Neuronal stem cell (in vitro differentiated cells): ENCODE measurements around the gene SYT8.

Source experiments
- DNase-seq: peaks from one replicate; pipeline ENCODE4 v3.0.0-alpha.2; 2013; ENCODE audit warnings: low spot score
- H2AFZ ChIP-seq: one replicate; pipeline ENCODE4 v1.6.1; 2013; ENCODE audit warnings: mild to moderate bottlenecking, low read length, inconsistent platforms
- H2AK5ac ChIP-seq: 2 replicates; pipeline ENCODE4 v1.6.1; 2013; ENCODE audit warnings: low read depth, mild to moderate bottlenecking, inconsistent platforms, low read length, moderate library complexity, mixed read lengths
- H2BK120ac ChIP-seq: 2 replicates; pipeline ENCODE4 v1.6.1; 2013; ENCODE audit warnings: low read depth, mild to moderate bottlenecking, inconsistent platforms, low read length, moderate library complexity, mixed read lengths
- H2BK12ac ChIP-seq: one replicate; pipeline ENCODE4 v1.6.1; 2013; ENCODE audit warnings: low read length, inconsistent platforms
- H2BK15ac ChIP-seq: 2 replicates; pipeline ENCODE4 v1.6.1; 2013; ENCODE audit warnings: mild to moderate bottlenecking, low read length, inconsistent platforms, mixed read lengths
- H2BK5ac ChIP-seq: one replicate; pipeline ENCODE4 v1.6.1; 2013; ENCODE audit warnings: inconsistent platforms, mild to moderate bottlenecking, low read length, moderate library complexity
- H3K14ac ChIP-seq: one replicate; pipeline ENCODE4 v1.6.1; 2013; ENCODE audit warnings: low read length, inconsistent platforms
- H3K18ac ChIP-seq: 2 replicates; pipeline ENCODE4 v1.6.1; 2013; ENCODE audit warnings: low read length, inconsistent platforms
- H3K23ac ChIP-seq: 2 replicates; pipeline ENCODE4 v1.6.1; 2013; ENCODE audit warnings: low read depth, mild to moderate bottlenecking, mixed read lengths, low read length, inconsistent platforms; ENCODE audit not compliant: poor library complexity
- H3K27ac ChIP-seq: replicated peaks from 3 replicates; pipeline ENCODE4 v1.5.1; 2013; ENCODE audit warnings: low read length, inconsistent platforms
- H3K27me3 ChIP-seq, 3 experiments: 2 replicates each; pipeline ENCODE4 v1.6.1; 2013; ENCODE audit warnings: low read length in 3 of 3, mild to moderate bottlenecking in 2 of 3, inconsistent platforms in 1 of 3, low read depth in 1 of 3, mixed read lengths in 1 of 3, moderate library complexity in 1 of 3; ENCODE audit not compliant: control insufficient read depth in 3 of 3, insufficient read depth in 3 of 3
- H3K36me3 ChIP-seq, 2 donors: replicated peaks in 1 of 2; 2 replicates each; pipeline ENCODE4 v1.6.1; 2013; ENCODE audit warnings: low read length in 2 of 2; ENCODE audit not compliant: control insufficient read depth in 2 of 2, insufficient read depth in 2 of 2
- H3K4ac ChIP-seq: 2 replicates; pipeline ENCODE4 v1.6.1; 2013; ENCODE audit warnings: inconsistent platforms, mild to moderate bottlenecking, low read length, moderate library complexity
- H3K4me1 ChIP-seq, 2 donors: 1 replicate in 1 of 2; 2 replicates in 1 of 2; pipeline ENCODE4 v1.6.1; 2013; ENCODE audit warnings: low read length in 2 of 2, low read depth in 1 of 2; ENCODE audit not compliant: control insufficient read depth in 2 of 2, insufficient read depth in 1 of 2
- H3K4me2 ChIP-seq: one replicate; pipeline ENCODE4 v1.6.1; 2013; ENCODE audit warnings: mild to moderate bottlenecking, low read length, inconsistent platforms; ENCODE audit not compliant: insufficient read depth, poor library complexity, severe bottlenecking
- H3K4me3 ChIP-seq, 2 donors: 2 replicates each; pipeline ENCODE4 v1.5.1; 2013; ENCODE audit warnings: low read length in 2 of 2, mild to moderate bottlenecking in 2 of 2, inconsistent platforms in 1 of 2, moderate library complexity in 1 of 2
- H3K79me1 ChIP-seq: one replicate; pipeline ENCODE4 v1.6.1; 2013; ENCODE audit warnings: low read depth, mild to moderate bottlenecking, inconsistent platforms, low read length, moderate library complexity
- H3K9ac ChIP-seq: one replicate; pipeline ENCODE4 v1.6.1; 2013; ENCODE audit warnings: mild to moderate bottlenecking, low read depth, low read length, inconsistent platforms; ENCODE audit not compliant: poor library complexity
- H3K9me3 ChIP-seq, 2 donors: replicated peaks in 1 of 2; 2 replicates each; pipeline versions ENCODE3 to v1.6.1; 2013; ENCODE audit warnings: low read length in 2 of 2, mild to moderate bottlenecking in 2 of 2, inconsistent platforms in 1 of 2, low read depth in 1 of 2, mixed read lengths in 1 of 2, moderate library complexity in 1 of 2; ENCODE audit not compliant: control insufficient read depth in 2 of 2, insufficient read depth in 1 of 2
- H4K8ac ChIP-seq: one replicate; pipeline ENCODE4 v1.6.1; 2013; ENCODE audit warnings: low read depth, mild to moderate bottlenecking, inconsistent platforms, low read length, moderate library complexity
- H4K91ac ChIP-seq: one replicate; pipeline ENCODE4 v1.6.1; 2013; ENCODE audit warnings: low read length, low read depth, mild to moderate bottlenecking, inconsistent platforms; ENCODE audit not compliant: poor library complexity
- WGBS, 2 donors: extraction: QIAGEN DNeasy Blood & Tissue Kit; methylation state at CpG; one replicate each; pipeline ENCODE4 v1.1.7; 2013; ENCODE audit warnings: missing lambda C conversion rate in 2 of 2, mixed read lengths in 1 of 2; ENCODE audit not compliant: insufficient read length in 2 of 2, insufficient replicate concordance in 1 of 2; ENCODE audit errors: extremely low coverage in 2 of 2; 5-methylcytosine and 5-hydroxymethylcytosine counted together

The SYT8 gene

DNA sequence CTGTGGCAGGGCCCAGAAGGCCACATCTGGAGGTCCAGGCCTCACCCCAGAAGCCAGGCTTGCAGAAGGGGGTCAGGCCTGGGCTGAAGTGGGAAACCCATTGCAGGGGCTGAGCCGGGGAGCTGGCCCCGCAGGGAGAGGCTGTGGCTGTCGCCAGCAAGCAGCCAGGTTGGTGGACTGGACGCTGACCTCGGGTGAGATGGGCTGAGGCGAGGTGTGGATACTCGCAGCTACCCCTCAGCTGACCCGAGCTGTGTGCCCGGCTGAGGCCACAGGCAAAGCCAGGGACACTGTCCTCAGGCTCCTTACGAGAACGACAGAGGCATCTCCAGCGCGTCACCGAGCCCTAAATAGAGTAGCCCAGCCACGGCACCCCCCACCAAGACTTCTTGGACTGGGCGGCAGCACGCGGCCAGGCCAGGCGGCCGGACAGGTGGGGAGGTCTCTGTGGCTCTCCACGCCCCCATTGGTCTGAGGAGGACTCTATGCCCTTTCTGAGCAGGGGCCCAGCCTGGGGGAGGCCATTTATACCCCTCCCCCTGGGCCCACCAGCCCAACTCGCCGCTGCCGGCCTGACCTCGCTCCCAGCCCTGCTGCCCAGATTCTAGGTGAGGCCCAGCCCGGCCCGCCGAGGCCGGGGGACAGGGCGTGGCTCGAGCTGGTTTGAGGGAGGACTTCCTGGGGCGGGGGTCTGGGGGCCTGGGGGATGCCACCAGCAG, 3.8 kb downstream of the SYT8 start, which contains the start of gene TNNI2:
Gene TNNI2 (plus strand): TSS at position 556 of the 719 bp plus-strand sequence. CDS start 716 bp downstream, outside the sequence.
- peak within 1 kb of the TSS; percentile 92 for H3K23ac ChIP-seq
- peaks cover 0 to 52% (median 0%) of the 10 kb centered on the region in 3 experiments for H3K27me3 ChIP-seq
- no peaks in the 10 kb centered on the region for H3K79me1 ChIP-seq
- peak within 1 kb of the TSS; percentile 95 for H2BK15ac ChIP-seq
- peak within 1 kb of the TSS; percentile 91 for H2BK5ac ChIP-seq
- peak within 1 kb of the TSS; percentile 21 for H3K9ac ChIP-seq
- H3K36me3 ChIP-seq, result no peaks in the 10 kb centered on the region
- no CpG with 5 or more reads among the region's 32 CpGs for WGBS, 2 donors
- H4K8ac ChIP-seq, result no peak within 1 kb of the TSS
- H3K18ac ChIP-seq, result peak within 1 kb of the TSS; percentile 88
- peak within 1 kb of the TSS; percentile 84 for H2BK12ac ChIP-seq
- H2AFZ ChIP-seq, result peak within 1 kb of the TSS; percentile 75
- H3K4me2 ChIP-seq, result no peak within 1 kb of the TSS
- peak within 1 kb of the TSS; percentile 98 for H3K4ac ChIP-seq
- H3K14ac ChIP-seq, result peak within 1 kb of the TSS; percentile 71
- H2BK120ac ChIP-seq, result peak within 1 kb of the TSS; percentile 81
- H3K4me1 ChIP-seq, result peaks cover 0 to 7% of the 10 kb centered on the region in 2 donors
- H4K91ac ChIP-seq, result peak within 1 kb of the TSS; percentile 81
- H3K27ac ChIP-seq, result no peak within 1 kb of the TSS
- H3K9me3 ChIP-seq, result no peaks in the 10 kb centered on the region
- no peak for DNase-seq
- H3K4me3 ChIP-seq, result no peak within 1 kb of the TSS
- peak within 1 kb of the TSS; percentile 99 for H2AK5ac ChIP-seq

DNA sequence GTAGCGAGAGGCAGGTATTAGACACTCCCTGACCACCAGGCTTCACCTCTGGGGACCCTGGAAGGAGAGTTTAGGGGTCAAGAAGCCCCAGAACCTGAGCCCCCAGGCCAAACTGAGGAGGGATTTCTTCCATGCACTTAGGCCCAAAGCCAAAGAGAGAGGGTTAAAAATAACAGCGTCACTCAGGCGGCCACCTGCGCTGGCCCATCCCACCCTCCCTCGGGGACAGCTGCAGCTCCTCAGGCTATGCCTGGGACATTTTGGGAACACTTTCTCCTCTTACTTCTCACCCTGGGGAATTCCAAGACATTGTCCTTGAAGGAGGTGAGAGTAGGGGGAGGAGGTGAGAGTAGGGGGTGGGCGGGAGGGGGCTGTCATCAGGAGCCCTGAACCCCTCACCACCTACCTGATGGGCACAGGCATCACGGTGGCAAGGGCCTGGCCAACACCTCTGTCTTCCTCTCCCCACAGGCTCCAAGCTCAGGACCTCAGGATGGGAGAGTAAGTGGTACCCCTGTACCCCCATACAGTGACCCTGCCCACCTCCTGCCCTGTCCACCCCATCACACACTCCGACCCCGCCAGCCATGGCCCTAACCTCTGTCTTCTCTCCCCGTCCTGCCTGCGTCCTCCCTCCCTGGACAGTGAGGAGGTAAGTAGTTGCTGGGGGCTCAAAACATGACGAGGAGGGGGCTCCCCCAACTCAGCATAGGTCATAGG, 4.6 kb downstream of the SYT8 start:
- Histone ChIP-seq H3K4ac (no peak overlapping the region), H3K27me3 (peaks cover 0 to 50% (median 0%) of the 10 kb centered on the region in 3 experiments), H3K9ac (no peak overlapping the region), H3K4me3 (no peak overlapping the region), H3K36me3 (no peaks in the 10 kb centered on the region), H2AK5ac (peak overlapping the region; percentile 99), H3K9me3 (no peaks in the 10 kb centered on the region), H3K18ac (peak overlapping the region; percentile 71), H4K91ac (no peak overlapping the region), H4K8ac (no peak overlapping the region), H2BK12ac (peak overlapping the region; percentile 41), H3K4me1 (peaks cover under 1 to 1% of the 10 kb centered on the region in 2 donors), H2BK120ac (no peak overlapping the region), H2AFZ (no peak overlapping the region), H3K27ac (no peak overlapping the region), H3K4me2 (no peak overlapping the region), H3K14ac (no peak overlapping the region), H3K23ac (no peak overlapping the region), H2BK5ac (peak overlapping the region; percentile 48), H3K79me1 (no peaks in the 10 kb centered on the region), H2BK15ac (peak overlapping the region; percentile 95)
- WGBS, 2 donors, result no CpG with 5 or more reads among the region's 12 CpGs
- DNase-seq, result no peak

DNA sequence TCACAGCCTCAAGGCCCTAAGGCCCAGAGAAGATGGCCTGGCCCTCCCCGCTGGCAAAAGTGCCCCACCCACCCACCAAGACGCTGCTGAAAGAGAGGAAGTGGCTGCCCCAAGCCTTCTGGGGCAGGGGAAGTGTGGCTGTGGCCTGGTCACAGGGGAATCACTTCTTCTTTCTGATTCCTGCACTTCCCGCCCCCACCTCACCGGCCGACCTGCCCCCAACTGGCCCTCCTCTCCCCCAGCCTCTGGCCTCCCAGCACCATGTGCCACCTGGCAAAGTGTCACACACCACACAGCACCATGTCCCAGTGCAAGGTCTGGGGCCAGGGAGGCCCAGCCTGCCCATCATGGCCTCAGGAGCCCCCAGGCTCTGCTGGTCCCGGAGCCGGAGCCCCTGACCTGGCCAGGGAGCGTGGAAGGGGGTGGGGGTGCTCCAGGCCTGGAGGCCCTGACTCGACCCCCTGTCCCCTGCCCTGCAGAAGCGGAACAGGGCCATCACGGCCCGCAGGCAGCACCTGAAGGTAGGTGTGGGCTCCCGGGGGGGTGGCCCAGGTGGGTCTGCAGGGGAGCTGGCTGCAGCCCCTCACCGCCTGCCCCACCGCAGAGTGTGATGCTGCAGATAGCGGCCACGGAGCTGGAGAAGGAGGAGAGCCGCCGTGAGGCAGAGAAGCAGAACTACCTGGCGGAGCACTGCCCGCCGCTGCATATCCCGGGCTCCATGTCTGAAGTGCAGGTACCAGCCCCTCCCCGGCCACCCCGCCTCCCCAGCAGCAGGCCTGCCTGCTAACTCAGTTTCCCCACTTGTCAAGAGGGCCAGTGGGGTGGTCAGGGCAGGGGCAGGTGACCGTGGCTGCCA, 5.4 kb downstream of the SYT8 start:
- peak overlapping the region; percentile 89 for H3K23ac ChIP-seq
- H2AK5ac ChIP-seq, result peak overlapping the region; percentile 99
- H4K91ac ChIP-seq, result no peak overlapping the region
- WGBS, 2 donors, result no CpG with 5 or more reads among the region's 26 CpGs
- DNase-seq, result no peak
- H3K14ac ChIP-seq, result peak overlapping the region; percentile 82
- peaks cover 0 to 51% (median 0%) of the 10 kb centered on the region in 3 experiments for H3K27me3 ChIP-seq
- peak overlapping the region; percentile 48 for H2BK5ac ChIP-seq
- peaks cover 0 to 5% of the 10 kb centered on the region in 2 donors for H3K4me1 ChIP-seq
- H3K18ac ChIP-seq, result peak overlapping the region; percentile 71
- no peak overlapping the region for H3K4me2 ChIP-seq
- H3K9ac ChIP-seq, result no peak overlapping the region
- no peaks in the 10 kb centered on the region for H3K9me3 ChIP-seq
- H4K8ac ChIP-seq, result peak overlapping the region; percentile 43
- no peak overlapping the region for H3K27ac ChIP-seq
- no peak overlapping the region for H3K4me3 ChIP-seq
- H2AFZ ChIP-seq, result no peak overlapping the region
- no peak overlapping the region for H2BK12ac ChIP-seq
- H2BK120ac ChIP-seq, result peak overlapping the region; percentile 91
- H3K4ac ChIP-seq, result no peak overlapping the region
- H3K36me3 ChIP-seq, result no peaks in the 10 kb centered on the region
- H2BK15ac ChIP-seq, result peak overlapping the region; percentile 67
- H3K79me1 ChIP-seq, result no peaks in the 10 kb centered on the region
